ENCODE measurements around the gene AGFG2.
"Not testable (repeated sequence)": the region's sequence is repeated elsewhere in the genome, so short reads cannot be mapped to it uniquely, and the experiment has no call there.

Gene AGFG2

GRCh38 chr7:100555701-100556100 lies 16.7 kb downstream of the AGFG2 start:
- no peak for DNase-seq

GRCh38 chr7:100556541-100556940 lies 17.5 kb downstream of the AGFG2 start:
- no peak for DNase-seq

GRCh38 chr7:100559127-100559526 lies 20.1 kb downstream of the AGFG2 start:
- no peak for DNase-seq

GRCh38 chr7:100561491-100562194 lies 22.6 kb downstream of the AGFG2 start:
- no peak for DNase-seq

GRCh38 chr7:100562195-100563099 lies 23.4 kb downstream of the AGFG2 start:
- DNase-seq, result no peak

GRCh38 chr7:100563100-100563564 lies 24.1 kb downstream of the AGFG2 start:
- DNase-seq, result no peak

- DNase-seq, result peak; percentile 50 to 59
These were observed 24.9 kb downstream of the AGFG2 start for GRCh38 chr7:100563809-100564400.

- not testable (repeated sequence) for DNase-seq
These were observed 25.4 kb downstream of the AGFG2 start for GRCh38 chr7:100564405-100564804.

GRCh38 chr7:100565133-100565571 lies 26.1 kb downstream of the AGFG2 start:
- no peak for DNase-seq

GRCh38 chr7:100566018-100566531 lies 27.1 kb downstream of the AGFG2 start:
- DNase-seq, result no peak

- no peak for DNase-seq
These were observed 28.2 kb downstream of the AGFG2 start for GRCh38 chr7:100567031-100567730.

GRCh38 chr7:100567751-100568175 lies 28.8 kb downstream of the AGFG2 start:
- DNase-seq, result no peak

- DNase-seq, result no peak
These were observed 29.3 kb downstream of the AGFG2 start for GRCh38 chr7:100568176-100568895.

- DNase-seq, result peak; percentile 33 to 34
These were observed 30.2 kb downstream of the AGFG2 start for GRCh38 chr7:100568896-100569844.

GRCh38 chr7:100570954-100571828 lies 32.2 kb downstream of the AGFG2 start:
- DNase-seq, result no peak

GRCh38 chr7:100571829-100572116 lies 32.8 kb downstream of the AGFG2 start:
- DNase-seq, result no peak

GRCh38 chr7:100572281-100572948 lies 33.4 kb downstream of the AGFG2 start:
- DNase-seq, result no peak

- DNase-seq, result no peak
These were observed 34.1 kb downstream of the AGFG2 start for GRCh38 chr7:100572949-100573675.
